T-helper 17 cell (primary cell): Measurements from ENCODE around the gene GUCY2D. TPM values are rescaled to one million over a fixed set of nuclear protein-coding genes. Genes with fewer than 3 reads are reported as not detected.
A peak's percentile ranks its signal among the peaks of the same experiment; 100 is the strongest.

Source experiments
- ATAC-seq: fragments of 150-1000 bp; cut with Tn5 transposase; 2 replicates; pipeline ENCODE4 v1.10.0; 2021; ENCODE audit warnings: mild to moderate bottlenecking, moderate library complexity
- DNase-seq, 3 donors: peaks; one replicate each; pipeline versions ENCODE4 v3.0.0 to v3.0.0-alpha.2; 2020 to 2021
- H3K9me3 ChIP-seq: one replicate; pipeline ENCODE4 v1.7.0; 2013; ENCODE audit warnings: low read length, mild to moderate bottlenecking; ENCODE audit not compliant: control insufficient read depth, poor library complexity, severe bottlenecking
- H3K27ac Mint-ChIP-seq: one replicate; pipeline ENCODE4 v1.8.0; 2022; ENCODE audit warnings: mild to moderate bottlenecking, moderate library complexity, mixed read lengths
- H3K27me3 Mint-ChIP-seq: one replicate; pipeline ENCODE4 v1.8.0; 2022; ENCODE audit warnings: mixed read lengths
- H3K36me3 Mint-ChIP-seq: one replicate; pipeline ENCODE4 v1.8.0; 2022; ENCODE audit warnings: low read depth, mixed read lengths
- H3K4me1 Mint-ChIP-seq: one replicate; pipeline ENCODE4 v1.8.0; 2022; ENCODE audit warnings: mild to moderate bottlenecking, mixed read lengths
- H3K4me3 Mint-ChIP-seq: one replicate; pipeline ENCODE4 v1.8.0; 2022; ENCODE audit warnings: mild to moderate bottlenecking, moderate library complexity, mixed read lengths
- total RNA-seq, 4 donors: library from RNA in 2 of 4; stranded (reverse) in 2 of 4; gene quantifications; one replicate each; pipeline ENCODE4 v1.2.3 and lab custom pipeline; 2022 to 2026

The GUCY2D gene
- total RNA-seq, 2 donors from 2014 or later, result 0.08 TPM; not detected in 1

DNA sequence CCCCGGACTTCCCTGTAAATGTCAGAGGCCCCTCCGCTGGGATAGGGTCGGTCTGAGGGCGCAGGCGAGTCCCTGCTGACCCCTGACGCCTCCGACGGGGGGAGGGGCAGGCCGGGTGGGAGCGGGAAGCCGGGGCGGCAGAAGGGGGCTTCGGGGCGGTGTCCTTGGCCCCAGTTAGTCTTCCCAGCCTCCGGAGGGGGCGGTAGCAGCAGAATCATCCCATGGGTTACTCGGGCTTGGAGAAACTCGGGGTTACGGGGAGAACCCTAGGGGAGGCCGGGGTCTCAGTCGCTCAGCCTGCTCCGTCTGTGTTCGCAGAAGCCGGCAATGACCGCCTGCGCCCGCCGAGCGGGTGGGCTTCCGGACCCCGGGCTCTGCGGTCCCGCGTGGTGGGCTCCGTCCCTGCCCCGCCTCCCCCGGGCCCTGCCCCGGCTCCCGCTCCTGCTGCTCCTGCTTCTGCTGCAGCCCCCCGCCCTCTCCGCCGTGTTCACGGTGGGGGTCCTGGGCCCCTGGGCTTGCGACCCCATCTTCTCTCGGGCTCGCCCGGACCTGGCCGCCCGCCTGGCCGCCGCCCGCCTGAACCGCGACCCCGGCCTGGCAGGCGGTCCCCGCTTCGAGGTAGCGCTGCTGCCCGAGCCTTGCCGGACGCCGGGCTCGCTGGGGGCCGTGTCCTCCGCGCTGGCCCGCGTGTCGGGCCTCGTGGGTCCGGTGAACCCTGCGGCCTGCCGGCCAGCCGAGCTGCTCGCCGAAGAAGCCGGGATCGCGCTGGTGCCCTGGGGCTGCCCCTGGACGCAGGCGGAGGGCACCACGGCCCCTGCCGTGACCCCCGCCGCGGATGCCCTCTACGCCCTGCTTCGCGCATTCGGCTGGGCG is 542 bp downstream of the GUCY2D start:
- Mint-ChIP-seq H3K27ac (no peak overlapping the region), H3K4me1 (peaks cover 16% of the 10 kb centered on the region), H3K36me3 (peaks cover 12% of the 10 kb centered on the region), H3K4me3 (no peak overlapping the region), H3K27me3 (peaks cover 73% of the 10 kb centered on the region)
- no peaks in the 10 kb centered on the region for H3K9me3 ChIP-seq
- ATAC-seq, result no peak
- no peak for DNase-seq

DNA sequence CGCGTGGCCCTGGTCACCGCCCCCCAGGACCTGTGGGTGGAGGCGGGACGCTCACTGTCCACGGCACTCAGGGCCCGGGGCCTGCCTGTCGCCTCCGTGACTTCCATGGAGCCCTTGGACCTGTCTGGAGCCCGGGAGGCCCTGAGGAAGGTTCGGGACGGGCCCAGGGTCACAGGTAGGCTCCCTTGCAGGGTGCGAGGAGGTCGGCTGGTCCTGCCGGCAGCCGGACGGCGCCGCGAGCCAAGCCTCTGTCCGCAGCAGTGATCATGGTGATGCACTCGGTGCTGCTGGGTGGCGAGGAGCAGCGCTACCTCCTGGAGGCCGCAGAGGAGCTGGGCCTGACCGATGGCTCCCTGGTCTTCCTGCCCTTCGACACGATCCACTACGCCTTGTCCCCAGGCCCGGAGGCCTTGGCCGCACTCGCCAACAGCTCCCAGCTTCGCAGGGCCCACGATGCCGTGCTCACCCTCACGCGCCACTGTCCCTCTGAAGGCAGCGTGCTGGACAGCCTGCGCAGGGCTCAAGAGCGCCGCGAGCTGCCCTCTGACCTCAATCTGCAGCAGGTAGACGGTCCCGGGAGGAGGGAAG is 1.3 kb downstream of the GUCY2D start:
- Mint-ChIP-seq H3K4me3 (no peak overlapping the region), H3K27ac (no peak overlapping the region), H3K27me3 (peaks cover 72% of the 10 kb centered on the region), H3K4me1 (peaks cover 16% of the 10 kb centered on the region), H3K36me3 (peaks cover 12% of the 10 kb centered on the region)
- no peaks in the 10 kb centered on the region for H3K9me3 ChIP-seq
- ATAC-seq (no peak), DNase-seq (no peak)

DNA sequence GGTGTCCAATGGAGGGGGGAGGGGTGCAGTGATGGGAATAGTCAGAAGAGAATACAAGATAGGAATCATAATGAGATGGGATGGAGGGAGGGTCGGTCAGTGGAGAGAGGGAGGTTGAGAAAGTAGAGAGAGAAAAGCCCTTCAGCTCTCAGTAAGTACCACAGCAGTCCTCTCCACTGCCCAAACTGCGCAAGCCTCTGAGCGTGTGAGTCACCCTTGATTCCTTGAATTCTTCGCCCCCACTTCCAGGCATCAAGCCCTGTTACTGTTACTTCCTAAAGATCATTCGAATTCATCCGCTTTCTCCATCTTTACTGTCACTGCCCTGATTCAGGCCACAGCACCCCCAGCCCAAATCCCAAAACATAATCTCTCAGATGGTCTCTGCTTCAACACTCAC is 2.5 kb downstream of the GUCY2D start:
- H3K27ac Mint-ChIP-seq, result peak overlapping the region; percentile 63

DNA sequence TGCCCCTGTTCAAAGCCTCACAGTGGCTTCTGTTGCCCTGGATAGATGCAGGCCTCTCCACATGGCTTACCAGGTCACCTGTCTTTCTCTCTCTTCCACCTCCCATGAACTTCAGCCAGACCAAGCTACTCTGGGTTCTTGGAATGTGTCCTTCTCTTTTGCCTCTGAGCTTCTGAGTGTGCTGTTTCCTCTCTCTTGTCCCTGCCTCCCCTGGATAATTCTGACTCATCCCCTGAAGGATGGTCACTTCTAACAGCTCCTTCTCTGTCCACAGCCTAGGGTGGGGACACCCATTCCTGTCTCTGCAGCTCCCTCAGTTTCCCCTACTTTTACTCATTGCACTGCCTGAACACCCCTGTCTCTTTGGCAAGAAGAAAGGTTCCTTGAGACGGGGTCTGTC is 2.9 kb downstream of the GUCY2D start:
- ATAC-seq, result no peak
- no peak overlapping the region for H3K4me3 Mint-ChIP-seq
- H3K36me3 Mint-ChIP-seq, result peaks cover 12% of the 10 kb centered on the region
- H3K27ac Mint-ChIP-seq, result peak overlapping the region; percentile 63
- H3K27me3 Mint-ChIP-seq, result peaks cover 67% of the 10 kb centered on the region
- peaks cover 16% of the 10 kb centered on the region for H3K4me1 Mint-ChIP-seq
- H3K9me3 ChIP-seq, result no peaks in the 10 kb centered on the region
- no peak for DNase-seq

More for the DNA sequence above, 2.5 kb downstream of the GUCY2D start:
- ATAC-seq (no peak), DNase-seq (no peak)
- no peak overlapping the region for H3K4me3 Mint-ChIP-seq
- peaks cover 16% of the 10 kb centered on the region for H3K4me1 Mint-ChIP-seq
- peaks cover 12% of the 10 kb centered on the region for H3K36me3 Mint-ChIP-seq
- peaks cover 68% of the 10 kb centered on the region for H3K27me3 Mint-ChIP-seq
- H3K9me3 ChIP-seq, result no peaks in the 10 kb centered on the region

DNA sequence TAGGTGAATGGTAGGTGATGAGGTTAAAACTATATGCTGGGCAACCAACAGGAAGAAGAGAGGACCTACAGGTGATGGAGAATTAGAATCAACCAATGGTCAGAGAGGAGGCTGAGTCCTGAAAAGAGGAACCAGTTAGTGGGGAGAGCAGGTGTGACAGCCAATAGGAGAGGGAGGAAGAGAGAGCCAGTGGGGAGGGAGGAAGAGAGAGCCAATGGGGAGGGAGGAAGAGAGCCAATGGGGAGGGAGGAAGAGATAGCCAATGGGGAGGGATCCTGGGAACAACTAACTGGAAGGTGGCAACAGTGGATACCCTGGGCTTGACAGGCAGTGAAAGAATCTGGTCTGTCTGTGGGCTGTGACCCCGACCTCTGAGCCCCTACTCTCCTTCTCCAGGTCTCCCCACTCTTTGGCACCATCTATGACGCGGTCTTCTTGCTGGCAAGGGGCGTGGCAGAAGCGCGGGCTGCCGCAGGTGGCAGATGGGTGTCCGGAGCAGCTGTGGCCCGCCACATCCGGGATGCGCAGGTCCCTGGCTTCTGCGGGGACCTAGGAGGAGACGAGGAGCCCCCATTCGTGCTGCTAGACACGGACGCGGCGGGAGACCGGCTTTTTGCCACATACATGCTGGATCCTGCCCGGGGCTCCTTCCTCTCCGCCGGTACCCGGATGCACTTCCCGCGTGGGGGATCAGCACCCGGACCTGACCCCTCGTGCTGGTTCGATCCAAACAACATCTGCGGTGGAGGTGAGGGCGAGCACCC is 3.7 kb downstream of the GUCY2D start:
- H3K4me3 Mint-ChIP-seq, result no peak overlapping the region
- ATAC-seq (no peak), DNase-seq (no peak)
- H3K27me3 Mint-ChIP-seq, result peaks cover 59% of the 10 kb centered on the region
- H3K9me3 ChIP-seq, result no peaks in the 10 kb centered on the region
- H3K36me3 Mint-ChIP-seq, result peaks cover 9% of the 10 kb centered on the region
- H3K4me1 Mint-ChIP-seq, result peaks cover 16% of the 10 kb centered on the region
- H3K27ac Mint-ChIP-seq, result peak overlapping the region; percentile 63

DNA sequence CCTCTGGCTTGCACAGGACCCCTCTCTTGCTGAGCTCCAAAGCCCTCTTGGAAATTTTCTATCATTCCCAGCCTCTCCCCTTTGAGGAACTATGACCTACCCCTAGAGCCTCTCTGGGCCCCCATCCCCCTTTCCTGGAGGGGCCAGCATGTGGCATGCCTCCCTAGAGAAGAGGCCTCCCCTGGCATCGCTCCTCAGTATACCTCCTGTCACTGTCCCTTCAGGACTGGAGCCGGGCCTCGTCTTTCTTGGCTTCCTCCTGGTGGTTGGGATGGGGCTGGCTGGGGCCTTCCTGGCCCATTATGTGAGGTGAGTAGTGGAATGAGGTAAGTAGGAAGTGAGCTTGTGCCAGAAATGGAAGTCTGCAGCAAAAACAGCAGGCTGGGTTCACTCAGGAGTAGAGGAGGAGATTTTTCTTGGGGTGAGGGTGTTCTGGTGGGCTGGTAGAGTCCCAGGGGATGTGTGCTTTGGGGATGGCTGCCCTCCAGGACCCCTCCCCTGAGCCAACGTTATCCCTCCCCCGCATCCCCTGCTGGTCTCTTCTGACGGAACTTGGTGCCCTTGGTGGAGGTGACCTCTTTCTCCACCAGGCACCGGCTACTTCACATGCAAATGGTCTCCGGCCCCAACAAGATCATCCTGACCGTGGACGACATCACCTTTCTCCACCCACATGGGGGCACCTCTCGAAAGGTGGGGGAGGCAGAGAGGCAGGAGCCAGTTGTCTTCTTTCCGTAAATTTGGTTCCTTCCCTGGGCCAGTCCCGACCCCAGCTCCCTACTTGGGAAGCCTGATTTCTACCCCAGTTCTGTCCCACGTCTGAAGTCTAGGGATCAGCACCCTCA is 4.6 kb downstream of the GUCY2D start:
- ATAC-seq (no peak), DNase-seq (no peak)
- Mint-ChIP-seq H3K27ac (no peak overlapping the region), H3K4me3 (no peak overlapping the region), H3K4me1 (peaks cover 13% of the 10 kb centered on the region), H3K36me3 (peaks cover 5% of the 10 kb centered on the region), H3K27me3 (peaks cover 50% of the 10 kb centered on the region)
- H3K9me3 ChIP-seq, result no peaks in the 10 kb centered on the region

DNA sequence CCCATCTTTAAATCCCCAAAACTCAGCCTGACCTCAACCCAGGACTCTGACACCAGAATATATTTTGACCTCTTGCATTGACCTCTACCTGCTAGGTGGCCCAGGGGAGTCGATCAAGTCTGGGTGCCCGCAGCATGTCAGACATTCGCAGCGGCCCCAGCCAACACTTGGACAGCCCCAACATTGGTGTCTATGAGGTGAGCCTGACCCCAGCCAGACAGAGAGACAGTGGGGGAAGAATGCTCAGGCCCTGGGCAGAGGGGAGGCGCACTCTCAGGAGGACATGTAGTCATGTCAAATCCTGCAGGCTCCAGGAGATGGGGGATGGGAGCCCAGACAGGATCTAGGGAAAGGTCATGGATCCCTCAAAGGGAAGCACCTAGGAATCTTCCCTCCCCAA is 5.4 kb downstream of the GUCY2D start:
- no peak overlapping the region for H3K4me3 Mint-ChIP-seq
- H3K4me1 Mint-ChIP-seq, result peaks cover 9% of the 10 kb centered on the region
- no peaks in the 10 kb centered on the region for H3K9me3 ChIP-seq
- H3K27me3 Mint-ChIP-seq, result peaks cover 46% of the 10 kb centered on the region
- DNase-seq, result no peak
- H3K27ac Mint-ChIP-seq, result no peak overlapping the region
- peaks cover 4% of the 10 kb centered on the region for H3K36me3 Mint-ChIP-seq
- no peak for ATAC-seq

DNA sequence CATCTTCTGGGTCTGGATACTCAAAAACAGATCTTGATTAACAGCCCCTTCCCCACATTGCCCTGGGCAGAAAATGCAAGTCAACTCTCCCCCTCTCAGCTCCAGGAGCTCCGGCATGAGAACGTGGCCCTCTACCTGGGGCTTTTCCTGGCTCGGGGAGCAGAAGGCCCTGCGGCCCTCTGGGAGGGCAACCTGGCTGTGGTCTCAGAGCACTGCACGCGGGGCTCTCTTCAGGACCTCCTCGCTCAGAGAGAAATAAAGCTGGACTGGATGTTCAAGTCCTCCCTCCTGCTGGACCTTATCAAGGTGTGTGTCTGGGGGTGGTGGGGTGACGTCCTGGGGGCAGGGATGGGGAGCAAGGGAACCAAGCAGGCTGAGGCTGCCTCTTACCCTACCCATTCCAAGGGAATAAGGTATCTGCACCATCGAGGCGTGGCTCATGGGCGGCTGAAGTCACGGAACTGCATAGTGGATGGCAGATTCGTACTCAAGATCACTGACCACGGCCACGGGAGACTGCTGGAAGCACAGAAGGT is 9.7 kb downstream of the GUCY2D start:
- H3K4me1 Mint-ChIP-seq, result peaks cover 14% of the 10 kb centered on the region
- H3K36me3 Mint-ChIP-seq, result no peaks in the 10 kb centered on the region
- no peaks in the 10 kb centered on the region for H3K9me3 ChIP-seq
- peaks cover 32% of the 10 kb centered on the region for H3K27me3 Mint-ChIP-seq
- no peak overlapping the region for H3K4me3 Mint-ChIP-seq
- no peak for ATAC-seq
- H3K27ac Mint-ChIP-seq, result no peak overlapping the region
- DNase-seq, result no peak

DNA sequence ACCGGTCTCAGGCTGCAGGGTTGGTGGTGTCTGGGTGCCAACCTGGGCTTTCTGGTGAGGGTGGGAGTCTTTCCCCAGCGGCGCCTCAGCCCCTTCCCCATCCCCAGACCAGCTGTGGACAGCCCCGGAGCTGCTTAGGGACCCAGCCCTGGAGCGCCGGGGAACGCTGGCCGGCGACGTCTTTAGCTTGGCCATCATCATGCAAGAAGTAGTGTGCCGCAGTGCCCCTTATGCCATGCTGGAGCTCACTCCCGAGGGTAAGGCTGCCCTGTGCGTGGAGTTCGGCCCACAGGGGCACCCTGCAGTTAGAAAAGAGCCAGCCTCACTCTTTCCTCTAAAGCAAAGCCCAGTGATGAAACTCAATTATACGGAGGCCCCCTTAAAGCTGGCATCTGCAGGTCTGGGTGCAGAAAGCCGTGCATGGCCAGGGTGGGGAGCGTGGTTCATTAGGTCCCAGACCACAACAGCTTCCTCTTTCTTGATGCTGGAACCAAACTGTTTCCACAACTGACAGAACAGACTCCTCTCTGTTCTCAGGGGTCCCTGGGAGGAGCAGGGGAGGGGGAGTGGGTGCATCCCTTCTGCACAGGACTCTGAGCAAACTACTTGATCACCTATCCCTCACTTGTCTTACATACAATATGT is 10.7 kb downstream of the GUCY2D start:
- DNase-seq, result no peak
- Mint-ChIP-seq H3K27ac (no peak overlapping the region), H3K27me3 (peaks cover 24% of the 10 kb centered on the region), H3K4me3 (no peak overlapping the region), H3K36me3 (no peaks in the 10 kb centered on the region), H3K4me1 (peaks cover 11% of the 10 kb centered on the region)
- no peak for ATAC-seq
- no peaks in the 10 kb centered on the region for H3K9me3 ChIP-seq

DNA sequence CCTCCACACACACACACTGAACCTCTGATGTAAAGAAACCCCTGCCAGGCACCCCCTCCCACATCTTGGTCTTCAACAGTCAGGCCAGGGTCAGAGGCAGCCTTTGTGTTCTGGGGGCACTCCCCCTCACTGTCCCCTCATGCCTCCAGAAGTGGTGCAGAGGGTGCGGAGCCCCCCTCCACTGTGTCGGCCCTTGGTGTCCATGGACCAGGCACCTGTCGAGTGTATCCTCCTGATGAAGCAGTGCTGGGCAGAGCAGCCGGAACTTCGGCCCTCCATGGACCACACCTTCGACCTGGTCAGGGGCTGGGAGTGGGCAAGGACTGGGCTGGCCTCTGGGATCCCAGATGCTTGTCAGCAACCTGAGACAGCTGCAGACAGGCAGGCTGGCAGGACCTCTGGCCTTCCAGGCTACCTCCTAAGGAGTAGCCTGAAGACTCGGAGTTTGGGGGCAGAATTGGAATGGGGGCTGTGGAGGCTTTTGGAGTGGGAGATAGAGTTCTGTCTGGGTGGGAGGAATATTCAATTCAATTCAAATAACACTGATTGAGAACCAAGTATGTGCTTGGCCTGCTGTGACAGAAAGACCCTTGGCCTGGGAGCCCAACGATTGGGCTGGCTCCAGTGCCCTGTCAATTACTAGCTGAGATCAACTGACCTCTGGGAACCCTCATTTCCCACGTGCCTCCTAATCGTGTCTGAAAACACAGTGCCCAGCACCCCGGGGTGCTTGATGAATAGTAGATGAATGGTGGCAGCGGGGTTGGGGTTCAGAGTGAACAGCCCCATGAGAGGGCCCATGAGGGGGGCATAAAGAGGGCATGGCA is 11.5 kb downstream of the GUCY2D start:
- Mint-ChIP-seq H3K4me1 (peaks cover 11% of the 10 kb centered on the region), H3K27me3 (peaks cover 24% of the 10 kb centered on the region), H3K27ac (no peak overlapping the region), H3K4me3 (no peak overlapping the region), H3K36me3 (no peaks in the 10 kb centered on the region)
- DNase-seq, result no peak
- no peaks in the 10 kb centered on the region for H3K9me3 ChIP-seq
- ATAC-seq, result no peak

DNA sequence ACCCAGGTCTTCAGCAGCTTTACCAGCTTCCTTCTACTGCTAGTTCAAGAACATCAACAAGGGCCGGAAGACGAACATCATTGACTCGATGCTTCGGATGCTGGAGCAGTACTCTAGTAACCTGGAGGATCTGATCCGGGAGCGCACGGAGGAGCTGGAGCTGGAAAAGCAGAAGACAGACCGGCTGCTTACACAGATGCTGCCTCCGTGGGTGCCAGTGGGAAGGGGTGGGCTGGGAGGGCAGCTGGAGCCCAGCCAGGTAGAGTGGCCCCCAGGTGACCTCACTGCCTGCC is 12.1 kb downstream of the GUCY2D start:
- Mint-ChIP-seq H3K27ac (no peak overlapping the region), H3K36me3 (no peaks in the 10 kb centered on the region), H3K4me1 (peaks cover 11% of the 10 kb centered on the region), H3K4me3 (no peak overlapping the region), H3K27me3 (peaks cover 29% of the 10 kb centered on the region)
- ATAC-seq (no peak), DNase-seq (no peak)
- no peaks in the 10 kb centered on the region for H3K9me3 ChIP-seq
